HFF-Myc (cell line): Measurements from ENCODE around the gene ANAPC5.

Experiments
- DNase-seq: peaks from one replicate; pipeline ENCODE4 v3.0.0-alpha.2; 2011; ENCODE audit warnings: low read depth; ENCODE audit errors: extremely low read depth
- H3K4me3 ChIP-seq: replicated peaks from 2 replicates; pipeline ENCODE4 v1.5.1; 2011; ENCODE audit warnings: low read depth, mild to moderate bottlenecking, control low read depth, low read length
- CTCF ChIP-seq: IDR thresholded peaks from 2 replicates; pipeline ENCODE4 v1.5.1; 2012; ENCODE audit warnings: mild to moderate bottlenecking, low read depth, low read length, control low read depth; ENCODE audit errors: missing control alignments

ANAPC5 gene

GRCh38 chr12:121345151-121345815 lies 6.9 kb downstream of the ANAPC5 start:
- TF ChIP-seq CTCF, result no peak
- DNase-seq, result no peak
- H3K4me3 ChIP-seq, result no peak overlapping the region

- no peak for DNase-seq
- no peak for TF ChIP-seq CTCF
- no peak overlapping the region for H3K4me3 ChIP-seq
Observed at GRCh38 chr12:121344506-121344905, 7.7 kb downstream of the ANAPC5 start.

DNA sequence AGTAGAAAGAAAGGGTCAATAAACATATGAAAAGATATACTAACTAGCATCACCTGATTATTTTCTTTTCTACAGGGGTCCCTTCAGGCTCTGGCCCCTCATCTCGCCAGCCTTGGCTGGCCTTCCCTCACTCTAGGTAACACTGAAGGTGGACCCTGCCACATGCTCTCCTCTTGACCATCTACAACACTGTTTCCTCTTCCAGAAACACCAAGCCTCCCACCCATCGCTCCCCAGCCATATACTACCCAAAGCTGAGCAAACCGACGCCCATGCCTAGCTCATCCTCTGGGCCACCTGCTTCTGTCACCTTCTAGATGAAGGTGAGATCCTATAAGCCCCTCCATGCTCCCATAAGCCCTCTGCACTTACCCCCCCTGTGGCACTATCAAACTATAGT lies 14.8 kb downstream of the ANAPC5 start:
- TF ChIP-seq CTCF, result no peak
- H3K4me3 ChIP-seq, result no peak overlapping the region
- DNase-seq, result no peak

DNA sequence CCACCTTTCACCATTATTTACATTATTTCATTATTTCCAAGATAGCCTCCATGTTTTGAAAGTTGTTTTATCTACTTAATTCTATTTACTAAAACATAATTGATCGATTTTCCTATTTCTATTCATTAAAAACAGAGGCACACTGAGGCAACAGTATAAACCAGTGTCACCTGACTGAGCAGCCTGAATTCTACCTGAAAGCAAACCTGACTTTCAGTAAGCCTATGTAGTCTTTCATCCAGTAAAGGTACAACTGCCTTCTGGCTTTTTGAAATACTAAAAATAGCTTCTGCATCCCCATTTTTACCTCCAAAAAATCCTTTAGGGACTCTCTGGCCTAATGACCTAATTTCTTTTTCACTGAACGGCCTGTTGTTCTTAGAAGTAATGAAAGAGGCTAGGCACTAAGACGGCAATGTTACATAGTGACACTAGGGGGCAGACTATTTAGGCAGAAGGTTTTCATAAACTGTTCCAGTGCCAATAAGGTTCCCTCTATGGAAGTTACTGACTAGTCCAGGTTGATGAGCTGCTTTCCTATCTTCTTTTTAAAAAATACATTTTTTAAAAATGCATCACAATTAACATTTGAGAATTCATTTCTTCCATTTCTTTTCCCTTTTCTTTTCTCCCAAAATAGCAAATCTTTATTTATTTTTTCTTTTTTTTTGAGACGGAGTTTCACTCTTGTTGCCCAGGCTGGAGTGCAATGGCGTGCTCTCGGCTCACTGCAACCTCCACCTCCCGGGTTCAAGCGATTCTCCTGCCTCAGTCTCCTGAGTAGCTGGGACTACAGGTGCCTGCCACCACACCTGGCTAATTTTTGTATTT lies 17.5 kb downstream of the ANAPC5 start:
- TF ChIP-seq CTCF, result peak; percentile 80
- peak; percentile 55 for DNase-seq
- H3K4me3 ChIP-seq, result no peak overlapping the region

DNA sequence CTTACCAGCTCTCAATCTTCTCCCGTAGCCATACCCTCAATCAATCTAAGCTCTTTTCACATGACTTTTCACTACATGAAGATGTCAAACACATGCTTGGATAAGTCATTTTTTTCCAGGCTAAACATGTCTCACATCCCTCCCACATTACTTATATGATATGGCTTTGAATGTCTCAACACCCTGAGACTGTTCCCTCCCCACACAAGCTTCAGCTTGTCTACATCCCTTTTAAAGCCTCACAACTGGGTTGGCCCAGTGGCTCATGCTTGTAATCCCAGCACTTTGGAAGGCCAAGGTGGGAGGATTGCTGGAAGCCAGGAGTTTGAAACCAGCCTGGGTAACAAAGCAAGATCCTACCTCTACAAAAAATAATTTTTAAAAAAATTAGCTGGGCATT lies 18.5 kb downstream of the ANAPC5 start:
- DNase-seq, result no peak
- no peak for TF ChIP-seq CTCF
- no peak overlapping the region for H3K4me3 ChIP-seq

DNA sequence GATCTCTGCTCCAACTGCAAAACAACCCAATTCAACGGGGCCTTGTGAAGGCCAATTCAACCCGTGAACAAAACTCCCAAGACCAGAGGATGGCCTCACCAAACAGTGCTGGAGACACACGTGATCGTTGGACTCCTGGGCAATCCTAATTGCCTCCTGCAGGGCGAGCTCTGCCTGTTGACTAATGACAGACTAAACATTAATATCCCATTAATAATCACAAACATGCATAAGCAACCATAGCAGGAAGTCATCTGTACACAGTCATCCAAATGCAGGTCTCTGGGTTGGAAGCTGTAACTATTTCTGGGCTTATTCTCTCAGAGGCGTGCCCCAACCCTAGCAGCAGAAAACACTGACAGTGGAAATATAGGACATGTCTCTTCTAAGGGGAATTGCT lies 21.0 kb downstream of the ANAPC5 start:
- no peak for TF ChIP-seq CTCF
- no peak overlapping the region for H3K4me3 ChIP-seq
- DNase-seq, result no peak
